ENCODE results near the gene SULT2A1.

GRCh38 chr19:47839913-47840312, 46.2 kb downstream of the SULT2A1 start:
- TF ChIP-seq, protein P1, sequence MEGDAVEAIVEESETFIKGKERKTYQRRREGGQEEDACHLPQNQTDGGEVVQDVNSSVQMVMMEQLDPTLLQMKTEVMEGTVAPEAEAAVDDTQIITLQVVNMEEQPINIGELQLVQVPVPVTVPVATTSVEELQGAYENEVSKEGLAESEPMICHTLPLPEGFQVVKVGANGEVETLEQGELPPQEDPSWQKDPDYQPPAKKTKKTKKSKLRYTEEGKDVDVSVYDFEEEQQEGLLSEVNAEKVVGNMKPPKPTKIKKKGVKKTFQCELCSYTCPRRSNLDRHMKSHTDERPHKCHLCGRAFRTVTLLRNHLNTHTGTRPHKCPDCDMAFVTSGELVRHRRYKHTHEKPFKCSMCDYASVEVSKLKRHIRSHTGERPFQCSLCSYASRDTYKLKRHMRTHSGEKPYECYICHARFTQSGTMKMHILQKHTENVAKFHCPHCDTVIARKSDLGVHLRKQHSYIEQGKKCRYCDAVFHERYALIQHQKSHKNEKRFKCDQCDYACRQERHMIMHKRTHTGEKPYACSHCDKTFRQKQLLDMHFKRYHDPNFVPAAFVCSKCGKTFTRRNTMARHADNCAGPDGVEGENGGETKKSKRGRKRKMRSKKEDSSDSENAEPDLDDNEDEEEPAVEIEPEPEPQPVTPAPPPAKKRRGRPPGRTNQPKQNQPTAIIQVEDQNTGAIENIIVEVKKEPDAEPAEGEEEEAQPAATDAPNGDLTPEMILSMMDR (IDR thresholded peaks at IDR 0.05): no peak
- no peak for TF ChIP-seq POLR2AphosphoS5 (IDR thresholded peaks at IDR 0.05)
- no peak for TF ChIP-seq POLR2A (IDR thresholded peaks at IDR 0.05)
- no peak for TF ChIP-seq EP300 (IDR thresholded peaks at IDR 0.05)
